ENCODE data around the gene NRSN1. TPM values are rescaled to one million over a fixed set of nuclear protein-coding genes. Genes with fewer than 3 reads are reported as not detected.

The NRSN1 gene
- total RNA-seq, 1 donor: not detected

GRCh38 chr6:24099181-24099580 lies 26.8 kb upstream of the NRSN1 start:
- TF ChIP-seq CTCF (IDR thresholded peaks at IDR 0.05; ENCODE audit: insufficient read depth, low read depth, low read length): no peak
- H3K4me3 ChIP-seq (ENCODE audit: low read depth, low read length): no peak overlapping the region
- DNase-seq (ENCODE audit: low read depth): no peak

- TF ChIP-seq CTCF (IDR thresholded peaks at IDR 0.05; ENCODE audit: insufficient read depth, low read depth, low read length): no peak
- DNase-seq (ENCODE audit: low read depth): no peak
Observed at GRCh38 chr6:24100024-24100769, 25.8 kb upstream of the NRSN1 start.

GRCh38 chr6:24100770-24101155 lies 25.3 kb upstream of the NRSN1 start:
- no peak for TF ChIP-seq CTCF (IDR thresholded peaks at IDR 0.05; ENCODE audit: insufficient read depth, low read depth, low read length)

More at GRCh38 chr6:24100024-24100769, 25.8 kb upstream of the NRSN1 start:
- H3K4me3 ChIP-seq (ENCODE audit: low read depth, low read length): no peak overlapping the region

GRCh38 chr6:24105191-24105590 lies 20.8 kb upstream of the NRSN1 start:
- DNase-seq (ENCODE audit: low read depth): no peak
- TF ChIP-seq CTCF (IDR thresholded peaks at IDR 0.05; ENCODE audit: insufficient read depth, low read depth, low read length): no peak
- H3K4me3 ChIP-seq (ENCODE audit: low read depth, low read length): no peak overlapping the region

More at GRCh38 chr6:24100770-24101155, 25.3 kb upstream of the NRSN1 start:
- no peak overlapping the region for H3K4me3 ChIP-seq (ENCODE audit: low read depth, low read length)
- no peak for DNase-seq (ENCODE audit: low read depth)

GRCh38 chr6:24106291-24106690 lies 19.7 kb upstream of the NRSN1 start:
- TF ChIP-seq CTCF (IDR thresholded peaks at IDR 0.05; ENCODE audit: insufficient read depth, low read depth, low read length): no peak
- DNase-seq (ENCODE audit: low read depth): no peak
- no peak overlapping the region for H3K4me3 ChIP-seq (ENCODE audit: low read depth, low read length)

GRCh38 chr6:24107294-24107693 lies 18.7 kb upstream of the NRSN1 start:
- no peak for TF ChIP-seq CTCF (IDR thresholded peaks at IDR 0.05; ENCODE audit: insufficient read depth, low read depth, low read length)
- no peak overlapping the region for H3K4me3 ChIP-seq (ENCODE audit: low read depth, low read length)
- DNase-seq (ENCODE audit: low read depth): no peak

- no peak for DNase-seq (ENCODE audit: low read depth)
- H3K4me3 ChIP-seq (ENCODE audit: low read depth, low read length): no peak overlapping the region
- no peak for TF ChIP-seq CTCF (IDR thresholded peaks at IDR 0.05; ENCODE audit: insufficient read depth, low read depth, low read length)
Observed at GRCh38 chr6:24108056-24108455, 18.0 kb upstream of the NRSN1 start.
